H9 (cell line): ENCODE measurements around the gene FILIP1. TPM values are rescaled to one million over a fixed set of nuclear protein-coding genes. Genes with fewer than 3 reads are reported as not detected.

Experiments used
- DNase-seq: peaks from one replicate; pipeline ENCODE4 v3.0.0-alpha.2; 2017
- H2AFZ ChIP-seq: one replicate; pipeline ENCODE4 v1.6.1; 2013; ENCODE audit warnings: mild to moderate bottlenecking, low read length, control low read depth, moderate library complexity
- H2AK5ac ChIP-seq: 2 replicates; pipeline ENCODE4 v1.6.1; 2013; ENCODE audit warnings: low read length, control low read depth, mixed read lengths; ENCODE audit not compliant: insufficient read length
- H2BK120ac ChIP-seq: one replicate; pipeline ENCODE4 v1.6.1; 2013; ENCODE audit warnings: low read depth, mild to moderate bottlenecking, low read length, control low read depth, inconsistent platforms; ENCODE audit not compliant: poor library complexity, severe bottlenecking
- H2BK12ac ChIP-seq: 2 replicates; pipeline ENCODE4 v1.6.1; 2013; ENCODE audit warnings: low read length, control low read depth, mixed read lengths, low read depth; ENCODE audit not compliant: insufficient read length
- H2BK15ac ChIP-seq: 2 replicates; pipeline ENCODE4 v1.6.1; 2013; ENCODE audit warnings: low read depth, low read length, control low read depth
- H2BK20ac ChIP-seq: one replicate; pipeline ENCODE4 v1.6.1; 2013; ENCODE audit warnings: low read depth, mild to moderate bottlenecking, low read length, control low read depth, inconsistent platforms; ENCODE audit not compliant: poor library complexity, severe bottlenecking
- H2BK5ac ChIP-seq: 2 replicates; pipeline ENCODE4 v1.6.1; 2013; ENCODE audit warnings: low read length, control low read depth, mixed read lengths; ENCODE audit not compliant: insufficient read length
- H3K14ac ChIP-seq: 2 replicates; pipeline ENCODE4 v1.6.1; 2013; ENCODE audit warnings: low read length, control low read depth; ENCODE audit not compliant: insufficient read depth
- H3K18ac ChIP-seq: 2 replicates; pipeline ENCODE4 v1.6.1; 2013; ENCODE audit warnings: low read depth, mild to moderate bottlenecking, mixed read lengths, low read length, control low read depth; ENCODE audit not compliant: insufficient read length
- H3K23ac ChIP-seq: 2 replicates; pipeline ENCODE4 v1.6.1; 2013; ENCODE audit warnings: low read length, control low read depth, mixed read lengths, low read depth; ENCODE audit not compliant: insufficient read length
- H3K23me2 ChIP-seq: 2 replicates; pipeline ENCODE4 v1.6.1; 2013; ENCODE audit warnings: low read depth, mild to moderate bottlenecking, mixed read lengths, low read length, control low read depth; ENCODE audit not compliant: insufficient read length, poor library complexity, severe bottlenecking
- H3K27ac ChIP-seq: 2 replicates; pipeline ENCODE4 v1.5.1; 2013; ENCODE audit warnings: low read length, control low read depth, mixed read lengths, low read depth; ENCODE audit not compliant: insufficient read length
- H3K27me3 ChIP-seq: 2 replicates; pipeline ENCODE4 v1.6.1; 2013; ENCODE audit warnings: low read length, control low read depth, inconsistent platforms; ENCODE audit not compliant: insufficient read depth
- H3K4ac ChIP-seq: 2 replicates; pipeline ENCODE4 v1.6.1; 2013; ENCODE audit warnings: low read depth, mild to moderate bottlenecking, control low read depth, inconsistent platforms, low read length, moderate library complexity
- H3K4me1 ChIP-seq: 2 replicates; pipeline ENCODE4 v1.6.1; 2013; ENCODE audit warnings: low read length, control low read depth, inconsistent platforms; ENCODE audit not compliant: insufficient read depth
- H3K4me2 ChIP-seq: 2 replicates; pipeline ENCODE4 v1.6.1; 2013; ENCODE audit warnings: low read length, control low read depth, mixed read lengths; ENCODE audit not compliant: insufficient read length, insufficient read depth
- H3K56ac ChIP-seq: 2 replicates; pipeline ENCODE4 v1.6.1; 2013; ENCODE audit warnings: low read depth, mild to moderate bottlenecking, mixed read lengths, low read length, control low read depth; ENCODE audit not compliant: insufficient read length
- H3K79me1 ChIP-seq: 2 replicates; pipeline ENCODE4 v1.6.1; 2013; ENCODE audit warnings: low read depth, mild to moderate bottlenecking, moderate library complexity, low read length, control low read depth, inconsistent platforms; ENCODE audit not compliant: insufficient read depth, poor library complexity, severe bottlenecking
- H3K79me2 ChIP-seq: 2 replicates; pipeline ENCODE4 v1.6.1; 2013; ENCODE audit warnings: low read length, control low read depth, inconsistent platforms; ENCODE audit not compliant: insufficient read depth
- H3K9ac ChIP-seq: 2 replicates; pipeline ENCODE4 v1.6.1; 2013; ENCODE audit warnings: low read length, control low read depth, mixed read lengths; ENCODE audit not compliant: insufficient read length; ENCODE audit errors: extremely low read depth
- H3K9me3 ChIP-seq: one replicate; pipeline ENCODE4 v1.6.1; 2013; ENCODE audit warnings: low read depth, low read length, inconsistent platforms; ENCODE audit not compliant: control insufficient read depth
- H3T11ph ChIP-seq: one replicate; pipeline ENCODE4 v1.6.1; 2013; ENCODE audit warnings: mild to moderate bottlenecking, low read length, control low read depth, inconsistent platforms
- H4K20me1 ChIP-seq: one replicate; pipeline ENCODE4 v1.6.1; 2013; ENCODE audit not compliant: control insufficient read depth, insufficient read length, insufficient read depth
- H4K5ac ChIP-seq: 2 replicates; pipeline ENCODE4 v1.6.1; 2013; ENCODE audit warnings: low read depth, mild to moderate bottlenecking, mixed read lengths, low read length, control low read depth; ENCODE audit not compliant: insufficient read length
- H4K8ac ChIP-seq: replicated peaks from 2 replicates; pipeline ENCODE4 v1.6.1; 2013; ENCODE audit warnings: low read length, control low read depth, mixed read lengths, low read depth; ENCODE audit not compliant: insufficient read length
- H4K91ac ChIP-seq: 2 replicates; pipeline ENCODE4 v1.6.1; 2013; ENCODE audit warnings: low read depth, mild to moderate bottlenecking, moderate library complexity, mixed read lengths, low read length, control low read depth; ENCODE audit not compliant: insufficient read length
- H3K27ac Mint-ChIP-seq, 3 experiments: 2 replicates in 2 of 3; 3 replicates in 1 of 3; pipeline ENCODE4 v1.8.0; 2020 to 2021; ENCODE audit warnings: mixed read lengths in 3 of 3, mild to moderate bottlenecking in 1 of 3, moderate library complexity in 1 of 3
- H3K27me3 Mint-ChIP-seq: 2 replicates; pipeline ENCODE4 v1.8.0; 2021; ENCODE audit warnings: low read depth, mild to moderate bottlenecking, moderate library complexity, mixed read lengths
- H3K36me3 Mint-ChIP-seq, 3 experiments: 2 replicates in 2 of 3; 3 replicates in 1 of 3; pipeline ENCODE4 v1.8.0; 2020 to 2021; ENCODE audit warnings: low read depth in 3 of 3, mixed read lengths in 3 of 3; ENCODE audit not compliant: insufficient read depth in 1 of 3
- H3K4me1 Mint-ChIP-seq, 2 experiments: 2 replicates each; pipeline ENCODE4 v1.8.0; 2020; ENCODE audit warnings: mixed read lengths in 2 of 2
- H3K4me3 Mint-ChIP-seq, 2 experiments: 2 replicates in 1 of 2; 3 replicates in 1 of 2; pipeline ENCODE4 v1.8.0; 2020 to 2021; ENCODE audit warnings: mild to moderate bottlenecking in 2 of 2, mixed read lengths in 2 of 2, moderate library complexity in 1 of 2
- H3K9me3 Mint-ChIP-seq, 2 experiments: 2 replicates in 1 of 2; 3 replicates in 1 of 2; pipeline ENCODE4 v1.8.0; 2020; ENCODE audit warnings: mild to moderate bottlenecking in 2 of 2, mixed read lengths in 2 of 2, moderate library complexity in 1 of 2
- WGBS: extraction: QIAGEN DNeasy Blood & Tissue Kit; methylation state at CpG from one replicate; pipeline ENCODE4 v1.1.7; 2013; ENCODE audit warnings: missing lambda C conversion rate, low lambda C conversion rate, mixed read lengths; ENCODE audit not compliant: insufficient read length; ENCODE audit errors: extremely low coverage; 5-methylcytosine and 5-hydroxymethylcytosine counted together
- total RNA-seq: library from RNA; stranded (reverse); gene quantifications from 2 replicates; pipeline ENCODE4 v1.2.1, GENCODE V29; 2021
- TF ChIP-seq, protein P1 (sequence below): fragments of 200-600 bp; sonication (generic); conservative IDR thresholded peaks from 3 replicates; pipeline ENCODE4 v1.8.0; 2021; ENCODE audit warnings: antibody characterized with exemption, mild to moderate bottlenecking

Gene FILIP1
- total RNA-seq, 1 experiment from 2014 or later: 10.5 TPM

- no peak overlapping the region for H2BK12ac ChIP-seq
- Mint-ChIP-seq H3K4me1 (peaks cover 0 to 7% of the 10 kb centered on the region in 2 experiments; a peak in 2 of 4 replicates), H3K27me3 (no peaks in the 10 kb centered on the region), H3K9me3 (peaks cover 0 to under 1% of the 10 kb centered on the region in 2 experiments; a peak in 1 of 5 replicates), H3K27ac (no peak overlapping the region), H3K36me3 (no peaks in the 10 kb centered on the region), H3K4me3 (no peak overlapping the region)
- no peak overlapping the region for H2AFZ ChIP-seq
- H3K27me3 ChIP-seq: no peaks in the 10 kb centered on the region
- H2BK20ac ChIP-seq: no peak overlapping the region
- no peaks in the 10 kb centered on the region for H3K9me3 ChIP-seq
- H3K4me2 ChIP-seq: no peak overlapping the region
- H3K27ac ChIP-seq: no peak overlapping the region
- no peak for DNase-seq
- H3K79me1 ChIP-seq: no peaks in the 10 kb centered on the region
- H4K20me1 ChIP-seq: no peaks in the 10 kb centered on the region
- no peak overlapping the region for H4K8ac ChIP-seq
- TF ChIP-seq, protein P1, sequence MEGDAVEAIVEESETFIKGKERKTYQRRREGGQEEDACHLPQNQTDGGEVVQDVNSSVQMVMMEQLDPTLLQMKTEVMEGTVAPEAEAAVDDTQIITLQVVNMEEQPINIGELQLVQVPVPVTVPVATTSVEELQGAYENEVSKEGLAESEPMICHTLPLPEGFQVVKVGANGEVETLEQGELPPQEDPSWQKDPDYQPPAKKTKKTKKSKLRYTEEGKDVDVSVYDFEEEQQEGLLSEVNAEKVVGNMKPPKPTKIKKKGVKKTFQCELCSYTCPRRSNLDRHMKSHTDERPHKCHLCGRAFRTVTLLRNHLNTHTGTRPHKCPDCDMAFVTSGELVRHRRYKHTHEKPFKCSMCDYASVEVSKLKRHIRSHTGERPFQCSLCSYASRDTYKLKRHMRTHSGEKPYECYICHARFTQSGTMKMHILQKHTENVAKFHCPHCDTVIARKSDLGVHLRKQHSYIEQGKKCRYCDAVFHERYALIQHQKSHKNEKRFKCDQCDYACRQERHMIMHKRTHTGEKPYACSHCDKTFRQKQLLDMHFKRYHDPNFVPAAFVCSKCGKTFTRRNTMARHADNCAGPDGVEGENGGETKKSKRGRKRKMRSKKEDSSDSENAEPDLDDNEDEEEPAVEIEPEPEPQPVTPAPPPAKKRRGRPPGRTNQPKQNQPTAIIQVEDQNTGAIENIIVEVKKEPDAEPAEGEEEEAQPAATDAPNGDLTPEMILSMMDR: no peak
- WGBS: no CpG with 5 or more reads among the region's 4 CpGs
- no peaks in the 10 kb centered on the region for H3K4me1 ChIP-seq
- no peak overlapping the region for H3T11ph ChIP-seq
- H2BK15ac ChIP-seq: no peak overlapping the region
- H3K56ac ChIP-seq: no peak overlapping the region
- H2BK120ac ChIP-seq: no peak overlapping the region
- H3K14ac ChIP-seq: no peak overlapping the region
- H4K5ac ChIP-seq: no peak overlapping the region
- no peak overlapping the region for H2AK5ac ChIP-seq
- no peak overlapping the region for H3K18ac ChIP-seq
- no peak overlapping the region for H2BK5ac ChIP-seq
- no peaks in the 10 kb centered on the region for H3K79me2 ChIP-seq
- no peak overlapping the region for H4K91ac ChIP-seq
- no peaks in the 10 kb centered on the region for H3K23me2 ChIP-seq
- no peak overlapping the region for H3K9ac ChIP-seq
- no peak overlapping the region for H3K23ac ChIP-seq
- no peak overlapping the region for H3K4ac ChIP-seq
These were observed 37.1 kb upstream of the FILIP1 start for GRCh38 chr6:75530696-75531095.
